Adipocyte (in vitro differentiated cells): ENCODE data around the gene MBD5.

Experiments
- DNase-seq: peaks from one replicate; pipeline ENCODE4 v3.0.0-alpha.2; 2015; ENCODE audit warnings: low read depth
- H3K27me3 ChIP-seq: replicated peaks from 2 replicates; pipeline ENCODE4 v1.7.0; 2013; ENCODE audit warnings: mild to moderate bottlenecking, low read length, moderate library complexity; ENCODE audit not compliant: control insufficient read depth, insufficient read depth
- H3K36me3 ChIP-seq: 2 replicates; pipeline ENCODE4 v1.7.0; 2013; ENCODE audit warnings: low read length, mild to moderate bottlenecking, moderate library complexity; ENCODE audit not compliant: control insufficient read depth, insufficient read depth, severe bottlenecking
- H3K4me1 ChIP-seq: 2 replicates; pipeline ENCODE4 v1.7.0; 2013; ENCODE audit warnings: mild to moderate bottlenecking, low read length, moderate library complexity; ENCODE audit not compliant: control insufficient read depth, insufficient read depth
- H3K4me3 ChIP-seq: 2 replicates; pipeline ENCODE4 v1.7.0; 2013; ENCODE audit warnings: mild to moderate bottlenecking, low read length, moderate library complexity
- H3K9ac ChIP-seq: 2 replicates; pipeline ENCODE4 v1.7.0; 2013; ENCODE audit warnings: mild to moderate bottlenecking, low read length, moderate library complexity
- H3K9me3 ChIP-seq: 2 replicates; pipeline ENCODE4 v1.7.0; 2013; ENCODE audit warnings: mild to moderate bottlenecking, low read length, moderate library complexity; ENCODE audit not compliant: control insufficient read depth

The MBD5 gene

DNA sequence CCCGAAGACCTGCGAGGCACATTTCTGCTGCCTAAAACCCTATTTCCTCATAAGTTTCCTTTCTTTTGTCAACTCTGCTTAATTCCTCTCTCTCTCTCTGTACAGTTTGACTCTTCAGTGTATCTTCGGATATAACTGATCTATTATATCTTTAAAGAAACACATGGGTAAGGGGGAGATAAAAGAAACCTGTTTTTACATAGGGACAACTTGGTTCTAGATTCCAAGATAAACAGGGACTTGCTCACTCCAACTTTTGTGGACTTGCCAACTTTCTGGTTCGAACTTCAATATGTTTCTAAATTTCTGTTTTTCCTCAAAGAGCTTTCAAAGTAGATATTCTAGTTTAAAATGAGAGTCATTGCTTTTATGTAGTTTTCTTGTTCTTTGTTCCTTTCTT, 441.0 kb downstream of the MBD5 start:
- no peak overlapping the region for H3K4me3 ChIP-seq
- DNase-seq: no peak
- peaks cover 17% of the 10 kb centered on the region for H3K36me3 ChIP-seq
- no peaks in the 10 kb centered on the region for H3K9me3 ChIP-seq
- H3K4me1 ChIP-seq: peaks cover 6% of the 10 kb centered on the region
- H3K27me3 ChIP-seq: no peaks in the 10 kb centered on the region
- H3K9ac ChIP-seq: no peak overlapping the region

DNA sequence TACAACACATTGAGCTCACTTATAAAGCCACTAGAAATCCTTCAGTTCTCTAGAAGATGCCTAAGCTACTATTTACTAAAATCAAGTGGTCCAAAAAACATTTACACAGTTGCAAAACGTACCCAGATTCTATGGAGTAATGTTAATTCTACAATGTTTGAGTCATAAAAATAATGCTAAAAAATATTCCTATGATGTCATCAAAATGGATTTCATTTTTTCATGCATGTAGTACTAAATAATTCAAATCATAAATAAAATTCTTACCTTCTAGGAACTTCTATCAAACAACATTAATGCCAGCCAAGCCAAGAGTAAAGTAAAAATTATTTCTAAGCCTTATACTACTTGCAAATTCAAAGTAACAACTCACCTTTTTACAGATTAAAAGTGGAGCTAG, 454.7 kb downstream of the MBD5 start:
- no peaks in the 10 kb centered on the region for H3K27me3 ChIP-seq
- DNase-seq: no peak
- no peak overlapping the region for H3K4me3 ChIP-seq
- H3K9ac ChIP-seq: no peak overlapping the region
- H3K4me1 ChIP-seq: peaks cover 4% of the 10 kb centered on the region
- H3K36me3 ChIP-seq: no peaks in the 10 kb centered on the region
- no peaks in the 10 kb centered on the region for H3K9me3 ChIP-seq

DNA sequence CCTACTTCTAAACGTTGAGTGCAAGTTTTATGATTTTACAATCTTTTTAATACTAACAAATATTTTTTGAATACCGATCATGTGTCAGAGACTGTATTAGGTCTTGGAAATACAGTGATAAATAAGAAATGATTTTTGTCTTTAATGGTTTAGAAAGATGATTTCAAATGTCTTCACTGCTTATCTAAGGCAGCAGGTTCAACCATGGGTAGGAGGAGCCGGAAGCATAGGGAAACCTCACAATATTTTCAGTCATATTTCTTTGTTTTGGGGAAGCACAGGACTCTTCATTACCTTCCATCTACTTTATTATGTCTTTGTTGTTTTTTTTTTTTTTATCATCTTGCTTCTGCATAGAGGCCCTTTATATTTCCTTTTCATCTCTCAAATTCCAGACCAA, 458.5 kb downstream of the MBD5 start:
- no peaks in the 10 kb centered on the region for H3K9me3 ChIP-seq
- H3K4me1 ChIP-seq: no peaks in the 10 kb centered on the region
- H3K36me3 ChIP-seq: no peaks in the 10 kb centered on the region
- H3K27me3 ChIP-seq: no peaks in the 10 kb centered on the region
- H3K9ac ChIP-seq: no peak overlapping the region
- DNase-seq: no peak
- no peak overlapping the region for H3K4me3 ChIP-seq

DNA sequence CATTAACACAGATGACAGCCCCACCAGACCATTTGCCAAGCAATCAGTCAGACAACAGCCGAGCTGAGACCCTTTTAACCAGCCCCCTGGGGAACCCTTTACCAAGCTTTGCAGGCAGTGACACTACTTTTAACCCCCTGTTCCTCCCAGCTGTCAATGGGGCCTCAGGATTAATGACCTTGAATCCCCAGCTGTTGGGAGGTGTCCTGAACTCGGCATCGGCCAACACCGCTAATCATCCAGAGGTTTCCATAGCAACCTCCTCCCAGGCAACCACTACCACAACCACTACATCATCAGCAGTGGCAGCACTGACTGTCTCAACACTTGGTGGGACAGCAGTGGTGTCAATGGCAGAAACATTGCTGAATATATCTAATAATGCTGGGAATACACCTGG, 462.8 kb downstream of the MBD5 start:
- no peak for DNase-seq
- H3K36me3 ChIP-seq: no peaks in the 10 kb centered on the region
- no peak overlapping the region for H3K4me3 ChIP-seq
- no peaks in the 10 kb centered on the region for H3K27me3 ChIP-seq
- no peak overlapping the region for H3K9ac ChIP-seq
- H3K4me1 ChIP-seq: no peaks in the 10 kb centered on the region
- H3K9me3 ChIP-seq: no peaks in the 10 kb centered on the region

- H3K4me3 ChIP-seq: no peak overlapping the region
- H3K9ac ChIP-seq: no peak overlapping the region
- no peaks in the 10 kb centered on the region for H3K4me1 ChIP-seq
- H3K9me3 ChIP-seq: no peaks in the 10 kb centered on the region
- no peak for DNase-seq
- no peaks in the 10 kb centered on the region for H3K27me3 ChIP-seq
- no peaks in the 10 kb centered on the region for H3K36me3 ChIP-seq
Measured at GRCh38 chr2:148484066-148484465, 463.2 kb downstream of the MBD5 start.

GRCh38 chr2:148486655-148487054, 465.8 kb downstream of the MBD5 start:
- H3K27me3 ChIP-seq: no peaks in the 10 kb centered on the region
- no peak overlapping the region for H3K4me3 ChIP-seq
- H3K36me3 ChIP-seq: peaks cover 18% of the 10 kb centered on the region
- no peaks in the 10 kb centered on the region for H3K4me1 ChIP-seq
- no peaks in the 10 kb centered on the region for H3K9me3 ChIP-seq
- no peak for DNase-seq
- H3K9ac ChIP-seq: no peak overlapping the region

DNA sequence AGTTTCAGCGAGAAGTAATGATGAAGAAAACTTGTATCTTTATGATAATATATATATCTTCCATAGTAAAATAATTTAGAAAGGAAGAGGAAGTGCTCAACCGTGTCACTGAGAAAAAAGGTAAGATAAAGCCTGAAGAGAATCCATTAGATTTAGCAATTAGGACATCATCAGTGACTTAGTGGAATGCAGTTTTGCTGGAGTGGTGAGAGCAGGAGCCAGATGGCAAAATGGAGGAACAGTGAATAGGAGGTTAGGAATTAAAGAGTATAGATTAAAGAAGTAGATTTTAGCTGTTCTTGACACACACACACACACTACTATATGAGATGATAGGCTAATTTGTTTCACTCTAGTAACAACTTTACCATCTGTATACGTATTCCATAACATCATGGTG, 466.5 kb downstream of the MBD5 start:
- DNase-seq: no peak
- no peak overlapping the region for H3K4me3 ChIP-seq
- H3K27me3 ChIP-seq: no peaks in the 10 kb centered on the region
- no peak overlapping the region for H3K9ac ChIP-seq
- no peaks in the 10 kb centered on the region for H3K9me3 ChIP-seq
- H3K4me1 ChIP-seq: no peaks in the 10 kb centered on the region
- peaks cover 18% of the 10 kb centered on the region for H3K36me3 ChIP-seq

DNA sequence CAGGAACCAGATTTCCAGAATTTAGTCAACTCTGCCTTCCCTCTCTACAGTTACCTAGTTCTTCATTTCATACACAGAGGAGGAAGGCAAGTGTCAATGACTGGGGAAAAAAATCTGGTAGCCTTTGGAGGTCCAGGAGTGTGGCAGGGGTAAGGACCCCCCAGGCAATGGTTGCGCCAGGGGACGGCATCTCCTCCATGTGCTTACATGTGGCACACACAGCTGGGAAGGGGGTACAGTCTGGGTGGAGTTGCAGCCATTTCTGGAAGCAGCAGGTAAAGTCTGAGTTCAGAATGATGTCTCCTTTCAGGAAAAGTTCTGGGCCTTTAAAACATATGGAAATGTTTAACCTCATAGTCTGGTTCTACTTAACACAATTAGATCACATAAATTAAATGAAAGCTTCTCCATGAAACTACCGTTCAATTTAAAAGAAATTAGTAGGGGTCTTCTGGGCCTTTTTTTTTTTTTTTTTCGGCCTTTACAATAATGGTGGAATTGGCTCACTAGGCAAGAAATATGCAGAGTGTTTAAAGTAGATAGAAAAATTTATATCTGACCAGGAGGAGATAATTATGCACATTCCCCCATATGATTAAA, 470.0 kb downstream of the MBD5 start:
- Histone ChIP-seq H3K4me3 (no peak overlapping the region), H3K27me3 (no peaks in the 10 kb centered on the region), H3K9ac (no peak overlapping the region), H3K36me3 (peaks cover 22% of the 10 kb centered on the region), H3K9me3 (no peaks in the 10 kb centered on the region), H3K4me1 (no peaks in the 10 kb centered on the region)
- DNase-seq: no peak

DNA sequence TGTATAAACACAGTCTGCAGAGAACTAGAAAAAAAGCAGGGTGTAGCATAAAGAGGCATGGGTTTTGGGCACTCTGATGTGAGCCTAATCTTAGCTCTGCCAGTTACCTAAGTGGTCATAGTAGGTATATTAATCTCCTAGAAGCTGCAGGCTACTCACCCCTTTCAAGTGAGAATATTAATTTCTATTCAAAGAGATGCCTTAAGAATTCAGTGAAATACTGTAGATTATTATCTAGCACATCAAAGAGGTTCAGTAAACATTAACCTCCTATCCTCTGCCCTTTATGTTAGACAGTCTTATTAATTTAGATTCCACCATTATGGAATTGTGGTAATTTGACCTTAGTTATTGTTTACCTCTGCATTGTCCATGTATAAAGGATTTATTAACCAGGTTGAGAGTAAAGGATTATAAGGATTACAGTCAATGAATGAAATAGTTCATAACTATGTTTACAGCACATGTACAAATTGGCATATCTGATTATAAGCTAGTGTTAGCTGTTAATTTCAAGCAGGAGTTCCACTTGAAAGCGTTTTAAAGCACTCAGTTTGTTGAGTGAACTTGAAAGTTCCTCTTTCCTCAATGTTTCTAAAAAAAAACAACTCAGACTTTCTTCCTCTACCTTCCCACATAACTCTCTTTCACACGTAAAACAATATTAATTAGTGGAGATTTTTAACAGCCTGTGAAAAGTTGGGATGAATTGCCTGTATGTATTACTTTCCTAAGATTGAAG, 473.1 kb downstream of the MBD5 start:
- Histone ChIP-seq H3K9me3 (no peaks in the 10 kb centered on the region), H3K4me1 (no peaks in the 10 kb centered on the region), H3K9ac (no peak overlapping the region), H3K36me3 (peaks cover 22% of the 10 kb centered on the region), H3K27me3 (no peaks in the 10 kb centered on the region), H3K4me3 (no peak overlapping the region)
- DNase-seq: no peak

GRCh38 chr2:148495586-148495985, 474.7 kb downstream of the MBD5 start:
- H3K9me3 ChIP-seq: no peaks in the 10 kb centered on the region
- H3K4me3 ChIP-seq: no peak overlapping the region
- DNase-seq: no peak
- H3K27me3 ChIP-seq: no peaks in the 10 kb centered on the region
- H3K36me3 ChIP-seq: peaks cover 9% of the 10 kb centered on the region
- H3K9ac ChIP-seq: no peak overlapping the region
- no peaks in the 10 kb centered on the region for H3K4me1 ChIP-seq

GRCh38 chr2:148501545-148501944, 480.7 kb downstream of the MBD5 start:
- H3K27me3 ChIP-seq: no peaks in the 10 kb centered on the region
- H3K4me3 ChIP-seq: no peak overlapping the region

GRCh38 chr2:148503516-148503915, 482.6 kb downstream of the MBD5 start:
- no peak for DNase-seq
- Histone ChIP-seq H3K27me3 (no peaks in the 10 kb centered on the region), H3K9ac (no peak overlapping the region), H3K4me3 (no peak overlapping the region), H3K36me3 (no peaks in the 10 kb centered on the region), H3K4me1 (peaks cover 8% of the 10 kb centered on the region), H3K9me3 (no peaks in the 10 kb centered on the region)

More at GRCh38 chr2:148501545-148501944, 480.7 kb downstream of the MBD5 start:
- no peak for DNase-seq
- peaks cover 8% of the 10 kb centered on the region for H3K4me1 ChIP-seq
- H3K9me3 ChIP-seq: no peaks in the 10 kb centered on the region
- no peaks in the 10 kb centered on the region for H3K36me3 ChIP-seq
- no peak overlapping the region for H3K9ac ChIP-seq
